Motor neuron (in vitro differentiated cells): ENCODE results near the gene UBE2I. TPM values are rescaled to one million over a fixed set of nuclear protein-coding genes. Genes with fewer than 3 reads are reported as not detected.

Experiments
- ATAC-seq, 8 experiments: fragments of 200-7000 bp; cut with Tn5 transposase; replicated peaks in 6 of 8; 2 replicates each; pipeline ENCODE4 v1.8.0; 2021; ENCODE audit warnings: mild to moderate bottlenecking in 8 of 8, moderate library complexity in 8 of 8
- H3K27ac ChIP-seq, 2 donors: fragments of 250-450 bp; sonication (Bioruptor Pico); 2 replicates each; pipeline ENCODE4 v1.9.0; 2021; ENCODE audit warnings: antibody characterized with exemption in 2 of 2, mild to moderate bottlenecking in 2 of 2, moderate library complexity in 1 of 2
- H3K4me1 ChIP-seq, 2 donors: fragments of 250-450 bp; sonication (Bioruptor Pico); replicated peaks in 1 of 2; 2 replicates each; pipeline ENCODE4 v1.6.1; 2021; ENCODE audit warnings: antibody characterized with exemption in 2 of 2, mild to moderate bottlenecking in 2 of 2, moderate library complexity in 1 of 2
- H3K4me3 ChIP-seq, 5 donors: fragments of 250-450 bp; sonication (Bioruptor Pico); 2 replicates each; pipeline ENCODE4 v1.9.0; 2021; ENCODE audit warnings: antibody characterized with exemption in 5 of 5, mild to moderate bottlenecking in 5 of 5, moderate library complexity in 4 of 5
- WGBS, 10 experiments: fragments of 450-650 bp; shearing (Covaris generic); methylation state at CpG; one replicate each; pipeline ENCODE4 v1.0.0; 2022; 5-methylcytosine and 5-hydroxymethylcytosine counted together
- in situ Hi-C, 9 experiments: fragments of 400-800 bp; cut with MboI; loops; one replicate each; pipeline ENCODE4 v1.15.0; 2021; ENCODE audit warnings: low sequenced_read_pairs in 9 of 9, low pct_unique_long_range_greater_than_20kb in 2 of 9; ENCODE audit not compliant: unreplicated experiment in 9 of 9
- total RNA-seq, 8 experiments: library from RNA; unstranded; fragments of 300-600 nt; gene quantifications; 2 replicates each; pipeline versions ENCODE4 v1.2.3 to v1.2.4, GENCODE V29; 2022

The UBE2I gene
- total RNA-seq, 8 experiments from 2014 or later: 34.9 to 122 (median 59.1) TPM

DNA sequence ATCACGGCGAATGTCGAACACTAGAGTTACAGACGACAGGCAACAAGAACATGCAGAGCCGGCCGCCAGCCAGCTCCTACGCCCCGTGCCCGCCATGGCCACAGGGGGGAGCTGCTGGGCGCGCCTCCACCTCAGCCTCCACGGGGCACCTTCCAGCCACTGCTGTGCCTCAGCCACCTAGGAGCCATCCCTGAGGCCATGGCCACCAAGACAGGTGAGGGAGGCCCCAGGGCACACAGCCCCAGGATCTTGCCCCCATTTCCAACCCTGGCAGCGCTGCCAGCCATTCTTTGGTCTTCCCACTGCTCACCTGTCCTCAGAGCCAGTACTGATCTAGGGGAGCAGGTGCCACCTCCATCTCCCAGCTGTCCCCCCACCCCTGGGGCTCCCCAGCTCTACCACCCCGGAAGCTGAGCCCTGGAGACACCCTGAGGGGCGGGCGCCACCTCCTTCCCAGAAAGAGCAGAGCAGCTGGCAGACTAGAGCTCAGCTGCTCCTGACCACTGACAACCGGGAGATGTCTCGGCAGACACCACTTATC is 54.1 kb downstream of the UBE2I start:
- H3K4me1 ChIP-seq: no peaks in the 10 kb centered on the region
- H3K4me3 ChIP-seq: no peak overlapping the region
- ATAC-seq: peak; percentile 63 to 87 (median 80)
- 12 to 100% (median 40%) methylated on average over 1 to 4 of the region's 18 CpGs; no CpG with 5 or more reads in 3 of the 10 experiments for WGBS, 10 experiments
- in situ Hi-C loops: no loop called here
- no peak overlapping the region for H3K27ac ChIP-seq

GRCh38 chr16:1364510-1364909 is 55.1 kb downstream of the UBE2I start:
- in situ Hi-C loops: no loop called here
- 80 to 95% (median 87%) methylated on average over 2 to 7 of the region's 22 CpGs; no CpG with 5 or more reads in 6 of the 10 experiments for WGBS, 10 experiments
- no peak for ATAC-seq

DNA sequence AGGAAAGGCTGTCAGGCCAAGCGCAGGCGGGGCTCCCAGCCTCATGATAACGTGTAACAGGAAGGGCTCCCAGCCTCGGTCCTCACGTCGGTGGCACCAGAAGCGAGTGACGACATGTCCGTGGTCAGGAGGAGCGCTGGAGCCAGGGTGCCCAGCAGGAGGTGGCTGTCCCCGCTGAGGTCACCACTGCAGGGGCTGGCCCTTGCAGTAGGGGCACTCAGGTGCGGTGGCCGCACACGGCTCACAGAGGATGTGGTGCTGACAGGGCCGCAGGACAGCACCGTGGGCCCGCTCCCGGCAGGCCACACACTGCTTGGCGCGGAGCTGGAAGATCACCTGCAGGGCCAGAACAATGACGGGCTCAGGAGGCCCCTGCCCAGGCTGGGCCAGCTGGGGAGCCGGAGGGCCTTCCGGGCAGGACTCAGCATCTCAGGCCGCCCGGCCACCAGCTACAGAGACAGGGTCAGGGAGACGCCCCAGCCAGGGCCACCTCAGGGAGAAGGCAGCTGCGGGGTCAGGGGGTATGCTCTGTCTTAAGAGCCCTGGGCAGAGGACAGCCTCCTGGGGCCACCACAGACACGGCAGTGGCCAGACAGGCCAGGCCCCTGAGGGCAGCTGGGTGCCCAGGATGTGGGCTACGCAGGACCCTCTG is 56.8 kb downstream of the UBE2I start:
- Histone ChIP-seq H3K27ac (no peak overlapping the region), H3K4me1 (no peaks in the 10 kb centered on the region), H3K4me3 (no peak overlapping the region)
- 80 to 100% (median 88%) methylated on average over 1 to 14 of the region's 29 CpGs; no CpG with 5 or more reads in 3 of the 10 experiments for WGBS, 10 experiments
- in situ Hi-C loops: no loop called here
- ATAC-seq: peak in 1 of 8 experiments; percentile 8

More at GRCh38 chr16:1364510-1364909, 55.1 kb downstream of the UBE2I start:
- Histone ChIP-seq H3K27ac (no peak overlapping the region), H3K4me1 (no peaks in the 10 kb centered on the region), H3K4me3 (no peak overlapping the region)

- H3K27ac ChIP-seq: no peak overlapping the region
- ATAC-seq: peak in 2 of 8 experiments; percentile 11 to 33
- no CpG with 5 or more reads among the region's 24 CpGs for WGBS, 10 experiments
- in situ Hi-C loops: no loop called here
- no peaks in the 10 kb centered on the region for H3K4me1 ChIP-seq
- H3K4me3 ChIP-seq: no peak overlapping the region
Observed at GRCh38 chr16:1366712-1367299, 57.4 kb downstream of the UBE2I start.

DNA sequence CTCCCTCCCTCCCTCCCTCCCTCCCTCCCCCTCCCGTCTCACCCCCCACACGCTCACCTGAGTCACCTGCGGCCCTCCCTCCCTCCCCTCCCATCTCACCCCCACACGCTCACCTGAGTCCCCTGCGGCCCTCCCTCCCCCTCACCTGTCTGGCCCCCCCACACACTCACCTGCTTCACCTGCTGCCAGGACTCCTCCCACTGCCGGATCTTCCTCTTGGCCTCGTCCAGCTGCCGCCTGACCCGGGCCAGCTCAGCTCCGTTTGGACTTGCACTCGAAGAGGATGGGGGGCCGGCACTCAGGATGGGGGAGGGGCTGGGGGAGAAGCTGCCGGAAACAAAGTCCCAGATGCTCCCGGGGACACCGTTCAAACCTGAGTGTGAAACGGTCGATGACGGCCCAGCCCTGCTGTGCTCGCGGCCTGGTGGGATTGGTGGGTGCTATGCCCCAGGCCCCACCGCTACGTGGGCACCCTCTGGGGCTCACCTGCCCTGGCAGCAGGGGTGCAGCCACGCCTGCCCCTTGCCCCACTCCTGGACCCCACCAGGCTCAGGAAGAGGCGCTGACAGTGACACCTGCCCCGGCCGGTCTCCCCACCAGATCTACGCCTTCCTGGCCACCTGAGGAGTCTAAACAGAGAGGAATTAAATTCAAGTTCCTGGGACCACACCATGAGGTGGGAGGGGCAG is 58.2 kb downstream of the UBE2I start:
- in situ Hi-C loops: no loop called here
- H3K27ac ChIP-seq: no peak overlapping the region
- H3K4me3 ChIP-seq: no peak overlapping the region
- 83% methylated on average over 6 of the region's 27 CpGs; no CpG with 5 or more reads in 9 of the 10 experiments for WGBS, 10 experiments
- ATAC-seq: no peak
- no peaks in the 10 kb centered on the region for H3K4me1 ChIP-seq

DNA sequence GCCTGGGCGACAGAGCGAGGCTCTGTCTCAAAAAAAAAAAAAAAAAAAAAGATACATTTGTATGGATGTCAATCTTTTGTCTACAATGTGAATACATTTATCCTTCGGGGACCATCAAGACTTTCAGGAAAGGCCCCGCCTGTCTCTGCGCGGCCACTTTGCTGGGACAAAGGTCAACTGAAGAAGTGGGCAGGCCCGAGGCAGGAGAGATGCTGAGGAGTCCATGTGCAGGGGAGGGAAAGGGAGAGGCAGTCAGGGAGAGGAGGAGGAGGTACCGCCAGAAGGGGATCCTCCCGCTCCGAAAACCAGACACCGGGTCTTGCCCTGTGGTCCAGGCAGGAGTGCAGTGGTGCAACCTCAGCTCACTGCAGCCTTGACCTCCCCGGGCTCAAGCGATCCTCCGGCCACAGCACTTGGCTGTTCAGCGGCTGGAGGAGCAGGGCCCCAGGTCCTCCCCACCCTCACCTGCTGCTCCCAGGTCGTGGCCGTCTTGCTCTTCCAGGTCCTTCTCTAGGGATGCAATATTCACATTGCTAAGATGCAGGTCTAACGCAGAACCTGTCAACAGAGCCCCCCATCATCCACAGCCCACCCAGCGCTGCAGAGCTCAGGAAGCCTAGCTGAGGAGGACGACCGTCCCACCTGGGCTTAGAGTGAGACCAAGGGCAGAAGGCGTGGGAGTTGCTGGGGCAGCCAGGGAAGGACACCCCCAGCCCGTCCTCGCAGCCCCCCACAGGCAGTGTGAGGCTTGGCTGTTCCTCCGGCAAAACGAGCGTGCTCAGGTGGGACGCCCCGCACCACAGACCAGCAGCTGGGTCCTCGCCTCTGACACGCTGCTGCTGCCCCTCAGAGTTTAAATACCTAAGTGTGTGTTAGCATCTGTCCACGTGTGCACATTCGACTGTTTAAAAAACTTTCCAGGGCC is 61.9 kb downstream of the UBE2I start:
- in situ Hi-C loops: no loop called here
- Histone ChIP-seq H3K27ac (no peak overlapping the region), H3K4me1 (no peaks in the 10 kb centered on the region), H3K4me3 (no peak overlapping the region)
- 72 to 100% (median 85%) methylated on average over 1 to 5 of the region's 33 CpGs; no CpG with 5 or more reads in 3 of the 10 experiments for whole genome bisulfite sequencing, 10 experiments
- ATAC-seq: no peak

DNA sequence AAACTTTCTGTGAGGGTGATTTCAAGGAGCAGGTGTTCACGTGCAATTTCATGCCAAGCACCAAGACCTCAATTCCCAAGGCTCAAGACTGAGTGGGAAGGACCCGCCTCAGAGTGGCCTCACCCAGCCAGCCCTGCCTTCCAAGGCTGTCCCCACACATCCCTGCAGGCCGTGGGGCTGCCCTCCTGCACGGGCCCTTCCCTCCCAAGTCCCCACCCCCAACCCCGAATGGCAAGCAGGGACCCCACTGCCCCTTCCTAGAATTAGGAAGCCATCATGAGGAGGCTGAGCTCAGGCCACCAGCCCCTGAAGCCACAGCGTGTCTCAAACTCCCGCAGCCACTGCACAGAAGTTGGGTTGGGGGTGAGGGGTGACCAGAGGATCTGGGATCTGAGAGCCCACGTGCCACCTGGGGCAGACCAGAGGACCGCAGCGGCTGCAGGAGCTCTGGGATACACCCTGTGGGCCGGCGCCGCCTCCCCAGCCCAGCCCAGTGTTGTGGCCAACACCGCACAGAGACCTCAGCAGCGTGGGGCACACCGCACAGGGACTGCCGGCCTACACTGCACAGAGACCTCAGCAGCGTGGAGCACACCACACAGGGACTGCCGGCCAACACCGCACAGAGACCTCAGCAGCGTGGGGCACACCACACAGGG is 63.0 kb downstream of the UBE2I start:
- Histone ChIP-seq H3K4me1 (no peaks in the 10 kb centered on the region), H3K27ac (no peak overlapping the region), H3K4me3 (no peak overlapping the region)
- in situ Hi-C loops: no loop called here
- no peak for ATAC-seq
- 83% methylated on average over 1 of the region's 21 CpGs; no CpG with 5 or more reads in 8 of the 10 experiments for WGBS, 10 experiments

DNA sequence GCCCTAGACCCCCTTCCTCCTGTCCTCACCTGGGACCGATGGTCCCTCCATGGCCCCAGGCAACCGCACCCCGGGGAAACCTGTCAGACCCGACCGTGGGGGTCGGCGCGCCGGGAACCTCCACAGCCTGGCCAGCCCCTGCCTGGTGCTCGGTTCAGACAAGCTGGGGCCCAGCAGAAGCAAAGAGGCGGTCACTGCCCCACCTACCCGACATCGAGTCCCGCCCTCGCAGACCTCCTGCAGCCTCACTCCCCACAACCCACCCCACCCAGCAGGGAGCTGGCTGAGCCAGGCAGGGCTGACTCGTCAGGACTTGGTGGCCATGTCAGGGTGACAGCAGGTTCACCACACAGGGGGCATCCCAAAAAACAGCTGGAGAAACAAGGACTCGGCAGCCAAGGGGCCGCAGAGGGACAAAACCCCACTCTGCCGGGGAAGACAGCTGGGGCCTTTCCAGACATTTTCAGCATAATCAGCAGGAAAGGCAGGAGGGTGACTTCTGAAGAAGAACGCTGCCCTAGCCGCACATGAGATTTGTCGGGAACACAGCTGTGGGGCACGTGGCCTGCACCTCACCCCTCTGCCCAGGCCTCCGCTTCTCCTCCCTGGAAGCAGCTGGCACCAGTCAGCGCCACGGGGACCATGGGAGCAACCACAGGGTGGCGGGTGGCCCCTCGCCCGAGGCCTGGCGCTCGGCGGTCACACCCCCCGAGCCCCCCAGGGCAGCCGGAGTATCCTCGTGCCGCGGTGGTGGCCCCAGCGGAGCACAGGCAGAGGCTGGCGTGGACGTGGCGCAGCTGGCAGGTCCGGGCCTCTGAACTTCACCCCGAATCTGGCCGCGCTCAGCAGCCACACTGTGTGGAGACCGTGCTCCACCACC is 65.2 kb downstream of the UBE2I start:
- H3K4me1 ChIP-seq: peaks cover 9 to 11% of the 10 kb centered on the region in 2 donors
- H3K27ac ChIP-seq: no peak overlapping the region
- in situ Hi-C loops: no loop called here
- no peak for ATAC-seq
- WGBS, 10 experiments: 95% methylated on average over 9 of the region's 46 CpGs; no CpG with 5 or more reads in 9 of the 10 experiments
- H3K4me3 ChIP-seq: no peak overlapping the region

- Histone ChIP-seq H3K4me3 (no peak overlapping the region), H3K27ac (no peak overlapping the region), H3K4me1 (peaks cover 9 to 11% of the 10 kb centered on the region in 2 donors)
- in situ Hi-C loops: no loop called here
- 92 to 100% methylated on average over 1 to 7 of the region's 24 CpGs; no CpG with 5 or more reads in 8 of the 10 experiments for WGBS, 10 experiments
- no peak for ATAC-seq
Observed at GRCh38 chr16:1375298-1375640, 65.8 kb downstream of the UBE2I start.

DNA sequence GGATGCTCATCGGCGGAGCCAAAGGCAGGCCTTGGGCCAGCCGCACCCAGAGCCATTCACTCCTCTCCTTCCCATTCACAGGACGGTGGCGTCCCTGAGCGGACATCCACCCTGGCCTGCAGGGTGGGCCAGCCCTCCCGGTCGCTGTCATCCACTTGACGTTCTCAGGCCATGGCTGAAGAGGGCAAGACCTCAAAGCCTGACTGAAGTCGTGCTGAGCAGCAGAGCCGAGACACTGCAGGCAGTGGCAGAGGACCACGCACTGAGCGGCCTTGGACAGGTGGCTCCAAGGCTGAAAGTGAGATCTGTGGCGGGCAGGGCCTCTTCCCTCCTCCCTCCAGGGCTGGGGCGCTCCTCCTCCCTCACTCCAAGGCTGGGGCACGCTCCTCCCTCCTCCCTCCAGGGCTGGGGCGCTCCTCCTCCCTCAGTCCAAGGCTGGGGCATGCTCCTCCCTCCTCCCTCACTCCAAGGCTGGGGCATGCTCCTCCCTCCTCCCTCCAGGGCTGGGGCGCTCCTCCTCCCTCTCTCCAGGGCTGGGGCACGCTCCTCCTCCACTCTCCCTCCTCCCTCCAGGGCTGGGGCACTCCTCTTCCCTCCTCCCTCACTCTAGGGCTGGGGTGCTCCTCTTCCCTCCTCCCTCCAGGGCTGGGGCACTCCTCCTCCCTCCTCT is 66.4 kb downstream of the UBE2I start:
- 40 to 100% (median 90%) methylated on average over 1 to 2 of the region's 19 CpGs; no CpG with 5 or more reads in 6 of the 10 experiments for WGBS, 10 experiments
- no peak for ATAC-seq
- Histone ChIP-seq H3K27ac (no peak overlapping the region), H3K4me1 (peaks cover 9 to 11% of the 10 kb centered on the region in 2 donors), H3K4me3 (no peak overlapping the region)
- in situ Hi-C loops: no loop called here
